CD4-positive, alpha-beta T cell treated with Interleukin-2 at 100 ng/mL for 4 hours (primary cell): ENCODE results near the gene RLF.
A peak's percentile ranks its signal among the peaks of the same experiment; 100 is the strongest.

ENCODE experiments used
- DNase-seq: peaks from one replicate; pipeline ENCODE4 v3.0.0-alpha.2; 2020; ENCODE audit warnings: low spot score

RLF gene

DNA sequence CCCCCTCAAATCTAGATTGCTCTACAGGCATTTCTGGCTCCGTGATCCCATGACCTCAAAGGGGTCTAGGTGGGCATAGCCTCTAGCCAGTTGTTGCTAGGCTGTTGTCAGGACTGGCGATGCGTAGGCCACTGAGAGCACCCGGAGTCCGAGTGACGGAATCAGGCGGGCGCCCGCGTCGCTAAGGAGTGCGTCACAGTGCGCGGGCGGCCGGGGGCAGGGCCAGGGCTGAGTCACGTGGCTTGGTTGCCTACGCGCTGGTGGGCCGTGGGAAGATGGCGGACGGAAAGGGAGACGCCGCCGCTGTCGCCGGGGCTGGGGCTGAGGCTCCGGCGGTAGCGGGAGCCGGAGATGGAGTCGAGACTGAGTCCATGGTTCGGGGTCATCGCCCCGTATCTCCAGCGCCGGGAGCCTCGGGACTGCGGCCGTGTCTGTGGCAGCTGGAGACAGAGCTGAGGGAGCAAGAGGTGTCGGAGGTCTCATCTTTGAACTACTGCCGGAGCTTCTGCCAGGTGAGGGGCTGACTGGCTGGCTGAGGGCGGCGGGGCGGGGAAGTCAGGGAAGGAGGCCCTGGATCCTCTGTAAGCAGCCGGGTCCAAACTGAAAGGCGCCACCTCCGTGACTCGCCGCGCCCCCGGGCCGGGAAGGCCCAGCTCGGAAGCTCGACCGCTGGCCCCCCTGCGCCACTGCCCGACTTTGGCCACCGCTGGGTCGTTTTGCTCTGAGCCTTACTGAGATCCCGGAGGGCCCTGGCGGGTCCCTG is at the start of gene RLF:
RLF (plus strand) TSS at position 263 of the 763 bp plus-strand sequence; CDS start at position 276, 13 bp downstream.
- peak; percentile 93 for DNase-seq

DNA sequence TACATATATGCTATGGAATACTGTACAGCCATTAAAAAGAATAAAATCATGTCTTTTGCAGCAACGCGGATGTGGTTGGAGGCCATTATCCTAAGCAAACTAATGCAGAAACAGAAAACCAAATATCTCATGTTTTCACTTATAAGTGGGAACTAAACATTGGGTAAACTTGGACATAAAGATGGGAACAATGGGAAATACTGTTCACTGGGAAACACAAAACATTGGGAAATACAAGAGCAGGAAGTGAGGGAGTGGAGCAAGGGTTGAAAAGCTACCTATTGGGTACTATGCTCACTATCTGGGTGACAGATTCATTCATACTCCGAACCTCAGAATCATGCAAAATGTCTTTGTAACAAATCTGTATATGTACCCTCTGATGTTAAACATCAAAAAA is 46.8 kb upstream of the RLF start:
- DNase-seq = no peak

DNA sequence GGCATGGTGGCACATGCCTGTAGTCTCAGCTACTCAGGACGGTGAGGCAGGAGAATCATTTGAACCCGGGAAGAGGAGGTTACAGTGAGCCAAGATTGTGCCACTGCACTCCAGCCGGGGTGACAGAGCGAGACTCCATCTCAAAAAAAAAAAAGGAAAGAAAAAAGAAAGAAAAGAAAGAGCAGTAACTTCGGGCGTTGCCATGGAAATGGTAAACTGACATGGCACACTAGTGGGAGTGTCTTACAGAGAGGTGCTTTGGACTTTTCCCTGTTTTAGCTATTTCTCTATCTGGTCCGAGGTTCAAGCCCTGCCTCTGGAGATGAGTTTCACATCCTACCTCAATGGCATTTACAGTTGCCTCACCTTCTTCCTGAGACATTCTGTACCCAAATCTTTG is 41.1 kb upstream of the RLF start:
- DNase-seq = no peak

- DNase-seq = no peak
Measured at GRCh38 chr1:40122855-40123254, 38.3 kb upstream of the RLF start.

DNA sequence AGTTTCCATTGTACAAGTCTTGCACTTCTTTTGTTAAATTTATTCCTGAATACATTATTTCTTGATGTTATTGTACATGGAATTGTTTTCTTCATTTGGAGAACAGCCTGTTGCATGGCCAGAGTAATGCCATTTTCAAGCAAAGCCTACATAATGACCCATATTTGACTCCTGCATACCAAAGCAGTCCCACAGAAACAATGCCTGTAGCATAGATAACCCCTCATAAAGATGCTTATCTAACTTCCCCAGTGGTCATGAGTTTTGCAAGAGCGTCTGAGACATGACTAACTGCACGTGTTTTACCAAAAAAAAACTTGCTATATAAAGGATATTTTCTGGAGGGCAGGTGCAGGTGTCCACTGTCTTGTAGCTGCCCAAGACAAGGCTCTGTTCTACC is 30.3 kb upstream of the RLF start:
- DNase-seq = no peak

DNA sequence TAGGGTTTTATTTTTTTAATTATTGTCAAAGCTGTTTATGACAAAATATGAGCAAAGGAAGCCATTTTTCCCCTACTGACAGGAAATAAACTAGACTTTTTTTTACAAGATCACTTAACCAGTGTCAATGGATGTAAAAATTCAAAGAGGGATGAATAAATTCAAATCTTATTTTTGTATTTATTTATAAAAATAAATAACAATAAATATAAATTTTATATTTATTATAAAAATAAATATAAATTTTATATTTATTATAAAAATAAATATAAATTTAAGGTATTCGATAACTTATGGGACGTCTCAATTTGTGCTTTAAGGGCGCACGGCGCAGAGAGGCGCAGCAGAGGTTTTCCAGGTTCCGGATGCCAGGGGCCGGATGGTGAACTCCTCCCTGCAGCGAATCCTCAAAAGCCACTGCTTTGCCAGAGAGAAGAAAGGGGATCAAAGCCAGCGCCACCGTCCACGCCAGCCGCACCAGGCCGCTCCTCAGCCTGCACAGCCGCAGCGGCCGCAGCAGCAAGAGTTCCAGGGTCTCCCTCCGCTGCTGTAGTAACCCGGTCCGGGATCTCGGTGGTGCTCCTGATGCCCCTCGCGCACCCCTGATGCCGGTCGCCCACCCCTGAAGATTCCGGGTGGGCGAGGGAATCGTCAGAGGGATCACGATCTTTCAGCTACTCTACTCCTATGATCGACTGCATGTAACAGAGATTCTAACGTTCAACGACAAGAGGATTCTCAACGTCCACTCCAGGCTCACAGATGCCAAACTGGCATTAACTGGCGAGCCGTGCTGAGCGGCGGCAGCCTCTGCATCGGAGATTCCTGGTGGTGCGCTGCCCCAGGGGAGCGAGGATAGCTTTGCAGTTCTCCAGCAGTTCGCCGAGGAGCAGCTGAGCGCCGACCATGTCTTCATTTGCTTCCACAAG is 28.5 kb upstream of the RLF start:
- no peak for DNase-seq

DNA sequence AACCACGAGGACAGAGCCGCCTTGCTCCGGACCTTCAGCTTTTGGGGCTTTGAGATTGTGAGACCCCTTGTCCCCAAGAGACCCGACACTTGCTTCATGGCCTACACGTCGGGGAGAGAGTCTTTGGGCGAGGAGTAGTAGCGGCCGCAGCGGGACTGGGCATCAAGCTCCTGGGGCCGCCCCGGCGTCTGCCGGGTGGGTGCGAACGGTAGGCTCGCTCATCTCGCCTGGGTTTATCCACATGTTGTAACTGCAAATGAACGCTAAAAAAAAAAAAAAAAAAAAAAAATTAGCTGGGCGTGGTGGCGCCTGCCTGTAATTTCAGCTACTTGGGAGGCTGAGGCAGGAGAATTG is 27.9 kb upstream of the RLF start:
- DNase-seq = no peak

DNA sequence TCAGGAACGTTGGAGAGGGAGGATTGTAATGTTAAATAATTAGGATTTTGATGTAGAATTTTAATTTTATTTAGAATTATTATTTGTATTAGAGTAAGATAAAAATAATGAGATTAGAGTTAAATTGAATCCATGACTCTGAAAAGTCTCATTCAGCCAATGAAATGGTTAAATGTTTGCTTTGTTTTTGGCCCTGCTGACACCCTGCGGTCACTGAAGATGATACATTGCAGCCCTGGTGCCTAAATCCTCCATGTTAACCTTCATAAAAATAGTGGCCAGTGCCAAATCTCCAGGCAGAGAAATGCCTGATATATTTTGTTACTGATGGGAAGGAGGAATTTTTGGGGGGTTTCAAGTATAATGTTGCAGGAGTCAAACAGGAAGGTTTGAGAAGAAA is 27.3 kb upstream of the RLF start:
- DNase-seq = no peak

GRCh38 chr1:40140211-40140973 is 20.8 kb upstream of the RLF start:
- no peak for DNase-seq

DNA sequence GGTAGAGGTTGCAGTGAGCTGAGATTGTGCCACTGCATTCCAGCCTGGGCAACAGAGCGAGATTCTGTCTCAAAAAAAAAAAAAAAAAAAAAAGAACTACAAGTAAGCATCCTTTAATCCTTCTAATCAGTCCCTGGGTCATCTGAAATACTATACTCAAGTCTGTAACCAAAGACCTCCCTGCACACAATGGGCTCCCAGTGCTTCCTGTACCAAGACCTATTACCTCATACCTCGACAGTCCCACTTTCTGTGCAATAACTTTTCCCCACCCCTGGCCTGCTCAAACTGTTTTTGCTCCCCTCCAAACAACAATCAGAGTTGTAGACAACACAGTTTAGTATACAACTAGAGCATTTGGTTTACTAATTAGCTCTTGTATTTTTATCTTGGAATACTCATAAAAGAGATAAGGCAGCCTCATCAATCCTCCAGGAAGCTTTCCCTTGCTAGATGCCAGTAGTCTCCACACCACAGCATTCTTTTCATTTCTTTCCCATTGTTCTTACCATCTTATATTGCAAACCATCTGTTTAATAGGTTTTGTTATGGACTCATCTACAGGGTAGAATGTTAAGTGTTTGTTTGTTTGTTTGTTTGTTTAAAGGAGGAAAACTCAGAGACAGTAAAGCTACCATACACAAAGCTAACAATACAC is 19.2 kb upstream of the RLF start:
- no peak for DNase-seq

- DNase-seq = peak; percentile 77
Measured at GRCh38 chr1:40143891-40144575, 17.2 kb upstream of the RLF start.

DNA sequence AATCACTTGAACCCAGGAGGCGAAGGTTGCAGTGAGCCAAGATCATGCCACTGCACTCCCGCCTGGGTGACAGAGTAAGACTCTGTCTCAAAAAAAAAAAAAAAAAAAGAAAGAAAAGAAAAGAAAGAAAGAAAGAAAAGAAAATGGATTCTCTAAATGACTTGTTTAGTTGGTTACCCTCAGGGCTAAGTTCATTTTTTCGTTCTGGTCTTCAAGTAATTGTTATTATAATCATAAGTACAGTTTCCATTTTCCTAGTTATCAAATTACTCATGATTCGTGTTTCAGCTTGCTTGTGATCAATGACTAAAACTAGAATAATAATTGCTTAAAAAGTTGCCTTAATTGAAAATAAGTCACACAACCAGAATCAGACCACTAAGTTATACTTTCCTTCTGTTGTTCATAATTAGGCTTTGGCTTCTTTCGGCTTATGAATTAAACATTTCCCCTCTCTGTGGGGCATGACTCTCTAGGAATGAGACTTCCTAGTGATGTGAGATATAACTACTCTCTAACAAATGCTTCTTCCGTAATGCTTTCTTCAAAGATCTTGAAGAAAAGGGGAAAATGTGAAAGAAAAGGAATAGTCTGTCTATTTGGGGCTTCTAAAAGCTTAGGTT is 9.6 kb upstream of the RLF start:
- no peak for DNase-seq

DNA sequence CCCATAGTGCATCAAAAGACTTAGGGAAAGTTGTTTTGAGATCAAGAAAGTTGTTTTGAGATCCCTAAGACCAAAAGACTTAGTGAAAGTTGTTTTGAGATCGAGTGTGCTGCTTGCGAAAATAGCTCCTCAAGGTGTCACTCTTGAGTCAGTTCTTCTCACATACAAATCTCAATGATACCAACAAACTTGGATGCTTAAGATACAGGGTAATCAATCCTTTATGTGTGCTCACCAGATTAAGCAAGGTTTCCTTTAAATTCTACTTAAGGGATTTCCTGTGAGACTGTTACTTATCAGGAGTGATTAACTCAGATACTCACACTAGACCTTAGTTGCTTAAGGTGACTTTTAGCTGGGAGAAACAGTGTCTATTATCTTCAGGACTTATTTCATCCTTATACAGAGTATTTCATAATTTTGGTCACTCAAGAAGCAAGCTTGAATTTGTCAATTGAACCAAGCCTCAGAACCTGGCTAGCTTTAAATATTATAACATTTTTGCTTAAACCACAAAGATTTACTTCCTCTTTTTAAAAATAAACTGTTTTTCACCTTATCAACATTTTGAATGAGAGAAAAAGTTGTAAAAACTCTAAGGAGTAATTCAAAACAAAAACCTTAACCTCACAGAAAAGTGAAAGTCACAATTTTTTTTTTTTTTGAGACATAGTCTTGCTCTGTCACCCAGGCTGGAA is 8.0 kb upstream of the RLF start:
- DNase-seq = peak; percentile 67

DNA sequence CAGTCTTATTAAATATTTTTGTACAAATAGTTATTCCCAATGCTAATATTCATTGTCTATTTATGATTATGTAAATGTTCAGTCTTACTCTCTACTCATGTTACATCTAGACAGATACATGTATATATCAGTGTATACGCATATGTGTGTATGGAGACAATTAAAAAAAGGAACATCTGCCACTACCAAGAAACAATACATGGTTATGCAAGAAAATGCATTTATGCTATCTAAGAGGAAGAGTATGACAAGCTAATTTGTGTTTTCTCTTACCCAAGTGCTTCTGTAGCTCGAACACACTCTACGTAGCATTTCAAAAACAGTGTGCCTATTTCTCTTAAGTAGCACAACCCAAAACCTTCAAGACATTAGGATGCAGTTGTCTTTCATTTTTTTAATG is 6.1 kb upstream of the RLF start:
- DNase-seq = no peak

DNA sequence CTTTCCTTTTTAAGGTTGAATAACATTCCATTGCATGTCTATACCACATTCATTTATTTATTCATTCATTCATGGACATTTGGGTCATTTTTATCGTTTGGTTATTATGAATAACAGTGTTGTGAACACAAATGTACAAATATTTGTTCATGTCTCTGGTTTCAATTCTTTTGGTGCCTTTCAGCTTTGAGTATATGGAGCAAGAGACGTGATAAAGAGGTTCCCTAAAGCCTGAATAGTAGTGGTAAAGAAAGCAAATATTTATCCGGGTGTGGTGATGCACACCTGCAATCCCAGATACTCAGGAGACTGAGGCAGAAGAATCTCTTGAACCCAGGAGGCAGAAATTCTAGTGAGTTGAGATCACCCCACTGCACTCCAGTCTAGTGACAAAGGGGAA is 5.3 kb upstream of the RLF start:
- no peak for DNase-seq

DNA sequence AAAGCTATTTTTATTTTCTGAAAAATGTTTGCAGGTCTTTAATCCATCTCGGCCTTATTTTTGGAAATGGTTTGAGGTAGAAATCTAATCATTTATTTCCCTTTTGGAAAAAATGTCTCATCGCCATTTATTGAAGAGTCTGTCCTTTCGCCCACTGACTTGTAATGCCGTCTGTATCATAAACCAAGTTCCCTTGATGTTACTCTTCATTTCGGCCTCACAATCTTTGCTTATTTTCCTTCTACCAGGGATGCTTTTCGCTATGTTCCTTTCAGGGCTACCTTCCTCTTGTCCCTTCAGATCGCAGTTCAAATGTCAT is 422 bp upstream of the RLF start:
- no peak for DNase-seq

DNA sequence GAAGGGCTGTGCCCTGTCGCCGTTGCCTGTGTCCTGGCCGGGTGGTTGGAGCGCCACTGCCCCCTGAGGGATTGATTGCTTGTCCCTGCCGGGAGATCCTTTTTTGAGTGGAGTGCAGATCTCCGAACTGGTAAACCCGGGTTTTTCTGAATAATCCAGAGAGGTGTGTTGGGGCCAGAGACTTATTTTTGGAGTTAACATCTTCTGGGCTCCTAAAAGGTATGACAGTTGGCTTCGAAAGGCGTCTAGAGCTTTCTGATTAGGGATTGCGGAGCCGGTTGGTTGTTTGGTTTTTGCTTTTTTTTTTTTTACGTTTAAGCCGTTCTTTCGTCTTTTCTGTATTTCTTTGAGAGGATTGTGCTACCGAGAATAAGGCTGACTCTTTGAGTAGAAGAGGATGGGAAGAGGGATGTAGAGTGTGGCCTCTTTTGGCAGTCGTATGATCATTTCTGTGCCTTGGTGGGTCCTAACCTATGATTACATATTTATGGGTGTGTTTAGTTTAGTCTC is 756 bp downstream of the RLF start:
- peak; percentile 22 for DNase-seq

GRCh38 chr1:40162753-40163441 is 1.7 kb downstream of the RLF start:
- DNase-seq = no peak

GRCh38 chr1:40167317-40167716 is 6.1 kb downstream of the RLF start:
- no peak for DNase-seq

- no peak for DNase-seq
Measured at GRCh38 chr1:40171036-40171435, 9.8 kb downstream of the RLF start.
